ENCODE data around the gene FAU. TPM values are rescaled to one million over a fixed set of nuclear protein-coding genes. Genes with fewer than 3 reads are reported as not detected.

FAU gene
- total RNA-seq, 1 donor from 2014 or later, result 710 TPM

DNA sequence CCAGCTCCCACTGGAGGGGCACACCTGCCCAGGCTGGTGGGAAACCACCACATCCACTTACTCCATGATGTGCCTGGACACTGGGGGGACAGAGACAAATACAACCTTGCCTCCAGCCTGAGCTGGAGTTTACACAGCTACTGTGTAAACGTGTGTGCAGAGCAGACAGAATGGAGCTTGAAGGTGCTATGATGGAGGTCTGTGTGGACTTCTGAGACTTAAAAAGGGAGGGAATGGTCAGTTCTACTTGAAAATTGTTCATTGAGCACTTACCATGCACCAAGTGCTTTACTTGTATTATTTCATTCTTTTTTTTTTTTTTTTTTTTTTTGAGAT lies 49.3 kb downstream of the FAU start:
- Histone ChIP-seq H3K4me3 (ENCODE audit: low read depth, low read length) (no peak overlapping the region), H3K27me3 (ENCODE audit: control insufficient read depth, insufficient read depth, low read length) (no peaks in the 10 kb centered on the region), H3K36me3 (ENCODE audit: control insufficient read depth, insufficient read depth, low read length) (no peaks in the 10 kb centered on the region)
- TF ChIP-seq, protein P1, sequence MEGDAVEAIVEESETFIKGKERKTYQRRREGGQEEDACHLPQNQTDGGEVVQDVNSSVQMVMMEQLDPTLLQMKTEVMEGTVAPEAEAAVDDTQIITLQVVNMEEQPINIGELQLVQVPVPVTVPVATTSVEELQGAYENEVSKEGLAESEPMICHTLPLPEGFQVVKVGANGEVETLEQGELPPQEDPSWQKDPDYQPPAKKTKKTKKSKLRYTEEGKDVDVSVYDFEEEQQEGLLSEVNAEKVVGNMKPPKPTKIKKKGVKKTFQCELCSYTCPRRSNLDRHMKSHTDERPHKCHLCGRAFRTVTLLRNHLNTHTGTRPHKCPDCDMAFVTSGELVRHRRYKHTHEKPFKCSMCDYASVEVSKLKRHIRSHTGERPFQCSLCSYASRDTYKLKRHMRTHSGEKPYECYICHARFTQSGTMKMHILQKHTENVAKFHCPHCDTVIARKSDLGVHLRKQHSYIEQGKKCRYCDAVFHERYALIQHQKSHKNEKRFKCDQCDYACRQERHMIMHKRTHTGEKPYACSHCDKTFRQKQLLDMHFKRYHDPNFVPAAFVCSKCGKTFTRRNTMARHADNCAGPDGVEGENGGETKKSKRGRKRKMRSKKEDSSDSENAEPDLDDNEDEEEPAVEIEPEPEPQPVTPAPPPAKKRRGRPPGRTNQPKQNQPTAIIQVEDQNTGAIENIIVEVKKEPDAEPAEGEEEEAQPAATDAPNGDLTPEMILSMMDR (IDR thresholded peaks at IDR 0.05; ENCODE audit: insufficient read depth, low read length, poor library complexity, severe bottlenecking), result no peak
- no peak for DNase-seq (ENCODE audit: low read depth)

- H3K27me3 ChIP-seq (ENCODE audit: control insufficient read depth, insufficient read depth, low read length), result no peaks in the 10 kb centered on the region
- DNase-seq (ENCODE audit: low read depth), result no peak
- no peaks in the 10 kb centered on the region for H3K36me3 ChIP-seq (ENCODE audit: control insufficient read depth, insufficient read depth, low read length)
- no peak overlapping the region for H3K4me3 ChIP-seq (ENCODE audit: low read depth, low read length)
- TF ChIP-seq, protein P1 (IDR thresholded peaks at IDR 0.05; ENCODE audit: insufficient read depth, low read length, poor library complexity, severe bottlenecking), result no peak
Measured at GRCh38 chr11:65071907-65072630, 49.9 kb downstream of the FAU start.

Other genes starting within 250 kb of the FAU start
- gene EHD1, start 243.5 kb downstream of the FAU start, total RNA-seq, result 87.7 and 100 TPM in 2 replicates
- gene ATG2A, start 204.9 kb downstream of the FAU start, total RNA-seq, result 24.8 and 28.6 TPM in 2 replicates
- gene PPP2R5B, start 197.4 kb downstream of the FAU start, total RNA-seq, result 26.9 and 31.1 TPM in 2 replicates
- not detected in 2 replicates for gene GPHA2, start 186.2 kb downstream of the FAU start, total RNA-seq
- gene MAJIN, start 150.0 kb downstream of the FAU start, total RNA-seq, result 0.17 and 0.68 TPM in 2 replicates
- 1.1 and 7.3 TPM in 2 replicates for gene BATF2, start 125.2 kb downstream of the FAU start, total RNA-seq
- 164 and 170 TPM in 2 replicates for gene ARL2, start 108.0 kb downstream of the FAU start, total RNA-seq
- 21.6 and 28.8 TPM in 2 replicates for gene SNX15, start 94.7 kb downstream of the FAU start, total RNA-seq
- gene SAC3D1, start 80.9 kb downstream of the FAU start, total RNA-seq, result 25.5 and 32.0 TPM in 2 replicates
- gene NAALADL1, start 63.6 kb downstream of the FAU start, total RNA-seq, result 13.2 and 21.7 TPM in 2 replicates
- 4.9 and 6.9 TPM in 2 replicates for gene CDCA5, start 38.1 kb downstream of the FAU start, total RNA-seq
- gene ZFPL1, start 37.9 kb downstream of the FAU start, total RNA-seq, result 49.8 and 66.1 TPM in 2 replicates
- 153 and 391 TPM in 2 replicates for gene VPS51, start 25.9 kb downstream of the FAU start, total RNA-seq
- gene TM7SF2, start 10.3 kb downstream of the FAU start, total RNA-seq, result 42.4 and 42.6 TPM in 2 replicates
- 21.3 and 28.1 TPM in 2 replicates for gene ZNHIT2, start 4.4 kb downstream of the FAU start, total RNA-seq
- gene MRPL49, start 187 bp upstream of the FAU start, total RNA-seq, result 67.6 and 88.5 TPM in 2 replicates
- 23.4 and 31.0 TPM in 2 replicates for gene SYVN1, start 12.4 kb upstream of the FAU start, total RNA-seq
- gene SPDYC, start 48.1 kb upstream of the FAU start, total RNA-seq, result not detected in 2 replicates
- gene CAPN1, start 59.8 kb upstream of the FAU start, total RNA-seq, result 397 and 531 TPM in 2 replicates
- 8.9 and 11.5 TPM in 2 replicates for gene POLA2, start 139.8 kb upstream of the FAU start, total RNA-seq
- gene CDC42EP2, start 192.7 kb upstream of the FAU start, total RNA-seq, result 37.4 and 46.4 TPM in 2 replicates
- 53.9 and 59.4 TPM in 2 replicates for gene DPF2, start 211.7 kb upstream of the FAU start, total RNA-seq
- gene TIGD3, start 232.6 kb upstream of the FAU start, total RNA-seq, result 0.89 and 1.3 TPM in 2 replicates